Esophagus muscularis mucosa (tissue), 3 donors: Measurements from ENCODE around the gene SUPT3H.
"Not testable (repeated sequence)": the region's sequence is repeated elsewhere in the genome, so short reads cannot be mapped to it uniquely, and the experiment has no call there.

Experiments used
- CTCF ChIP-seq, 3 experiments: fragments of 200-600 bp in 2 of 3; fragments of 450-650 bp in 1 of 3; sonication (generic) in 2 of 3; IDR thresholded peaks; one replicate each; pipeline ENCODE4 v1.5.1; 2017 to 2019; ENCODE audit warnings: antibody characterized with exemption in 3 of 3, mild to moderate bottlenecking in 2 of 3, moderate library complexity in 1 of 3
- POLR2A ChIP-seq: fragments of 450-650 bp; IDR thresholded peaks from one replicate; pipeline ENCODE4 v1.6.1; 2017; ENCODE audit warnings: antibody characterized with exemption, moderate library complexity, mild to moderate bottlenecking, low read depth

GRCh38 chr6:45176373-45176772 is 201.4 kb downstream of the SUPT3H start:
- not testable (repeated sequence) for TF ChIP-seq CTCF (IDR thresholded peaks at IDR 0.05); POLR2A
